Activated naive CD4-positive, alpha-beta T cell treated with anti-CD3 and anti-CD28 coated beads, Interleukin-2, amount 50 U/mL, for 72 hours (primary cell): ENCODE data around the gene UVSSA. TPM values are rescaled to one million over a fixed set of nuclear protein-coding genes. Genes with fewer than 3 reads are reported as not detected.
A peak's percentile ranks its signal among the peaks of the same experiment; 100 is the strongest.

Source experiments
- ATAC-seq, 2 donors: fragments of 150-1000 bp; cut with Tn5 transposase; 2 replicates each; pipeline ENCODE4 v1.10.0; 2021; ENCODE audit warnings: mild to moderate bottlenecking in 2 of 2, moderate library complexity in 2 of 2
- DNase-seq, 2 donors: peaks; one replicate each; pipeline ENCODE4 v3.0.0; 2021 to 2022; ENCODE audit warnings: low spot score in 2 of 2
- H3K27ac Mint-ChIP-seq, 2 donors: one replicate each; pipeline ENCODE4 v1.8.0; 2022; ENCODE audit warnings: mild to moderate bottlenecking in 2 of 2, mixed read lengths in 2 of 2
- H3K36me3 Mint-ChIP-seq, 2 donors: one replicate each; pipeline ENCODE4 v1.8.0; 2022; ENCODE audit warnings: mixed read lengths in 2 of 2
- H3K9me3 Mint-ChIP-seq, 2 donors: one replicate each; pipeline ENCODE4 v1.8.0; 2022; ENCODE audit warnings: mixed read lengths in 2 of 2
- total RNA-seq, 2 donors: library from RNA; stranded (reverse); gene quantifications; one replicate each; pipeline ENCODE4 v1.2.3, GENCODE V29; 2022

The UVSSA gene
- 10 to 100 TPM; 19.1 to 23.8 TPM for total RNA-seq

DNA sequence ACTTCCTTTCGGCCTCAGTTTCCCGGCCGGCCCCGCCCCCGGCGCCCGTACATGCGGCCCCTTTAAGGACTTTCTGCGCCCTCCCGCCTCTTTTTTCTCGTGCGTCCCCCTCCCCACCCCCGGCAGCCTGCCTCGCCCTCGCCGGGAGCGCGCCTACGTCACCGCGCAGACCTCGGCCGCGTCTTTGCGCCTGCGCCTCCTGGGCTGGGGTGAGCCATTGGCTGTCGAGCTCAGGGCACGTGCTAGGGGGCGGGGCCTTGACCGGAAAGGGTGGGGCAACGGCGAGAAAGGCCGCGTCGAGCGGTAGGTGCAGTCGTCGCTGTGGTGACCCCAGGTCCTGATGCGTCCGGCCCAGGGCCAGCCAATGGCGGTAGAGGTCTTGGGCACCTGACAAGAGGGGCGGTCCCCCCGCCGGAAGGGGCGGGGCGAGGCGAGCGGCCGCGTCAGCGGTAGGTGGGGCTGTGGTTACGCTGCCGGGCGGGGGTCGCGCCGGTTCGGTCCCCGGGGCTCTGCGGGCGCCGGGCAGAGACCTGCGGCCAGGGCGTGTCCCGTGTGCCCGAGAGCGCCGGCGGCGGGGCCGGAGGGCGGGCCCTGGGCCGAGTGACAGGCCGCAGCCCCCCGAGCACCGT is at the start of gene UVSSA:
Gene UVSSA, plus strand, starts transcription at position 428 of the 629 bp plus-strand sequence. CDS start 884 bp downstream, outside the sequence.
- peak within 1 kb of the TSS; percentile 91 to 96 for H3K27ac Mint-ChIP-seq
- no peaks in the 10 kb centered on the region for H3K36me3 Mint-ChIP-seq
- DNase-seq (peak; percentile 100), ATAC-seq (peak; percentile 95 to 96)
- H3K9me3 Mint-ChIP-seq, result no peaks in the 10 kb centered on the region

- peak overlapping the region; percentile 55 to 67 for H3K27ac Mint-ChIP-seq
- H3K36me3 Mint-ChIP-seq, result peaks cover 0 to 4% of the 10 kb centered on the region in 2 donors
Measured at GRCh38 chr4:1297456-1298325, 49.3 kb upstream of the UVSSA start.

GRCh38 chr4:1298461-1298860 is 48.5 kb upstream of the UVSSA start:
- no peak for ATAC-seq
- peaks cover 0 to 4% of the 10 kb centered on the region in 2 donors for H3K36me3 Mint-ChIP-seq
- no peaks in the 10 kb centered on the region for H3K9me3 Mint-ChIP-seq
- peak in 1 of 2 donors; percentile 26 for DNase-seq
- H3K27ac Mint-ChIP-seq, result peak overlapping the region in 1 of 2 donors; percentile 20

More at GRCh38 chr4:1297456-1298325, 49.3 kb upstream of the UVSSA start:
- no peak for ATAC-seq
- H3K9me3 Mint-ChIP-seq, result no peaks in the 10 kb centered on the region
- DNase-seq, result peak in 1 of 2 donors; percentile 30

- no peak for DNase-seq
- H3K36me3 Mint-ChIP-seq, result peaks cover 0 to 4% of the 10 kb centered on the region in 2 donors
- H3K27ac Mint-ChIP-seq, result peak overlapping the region; percentile 31 to 88
- H3K9me3 Mint-ChIP-seq, result no peaks in the 10 kb centered on the region
- ATAC-seq, result no peak
Measured at GRCh38 chr4:1299301-1299860, 47.6 kb upstream of the UVSSA start.

DNA sequence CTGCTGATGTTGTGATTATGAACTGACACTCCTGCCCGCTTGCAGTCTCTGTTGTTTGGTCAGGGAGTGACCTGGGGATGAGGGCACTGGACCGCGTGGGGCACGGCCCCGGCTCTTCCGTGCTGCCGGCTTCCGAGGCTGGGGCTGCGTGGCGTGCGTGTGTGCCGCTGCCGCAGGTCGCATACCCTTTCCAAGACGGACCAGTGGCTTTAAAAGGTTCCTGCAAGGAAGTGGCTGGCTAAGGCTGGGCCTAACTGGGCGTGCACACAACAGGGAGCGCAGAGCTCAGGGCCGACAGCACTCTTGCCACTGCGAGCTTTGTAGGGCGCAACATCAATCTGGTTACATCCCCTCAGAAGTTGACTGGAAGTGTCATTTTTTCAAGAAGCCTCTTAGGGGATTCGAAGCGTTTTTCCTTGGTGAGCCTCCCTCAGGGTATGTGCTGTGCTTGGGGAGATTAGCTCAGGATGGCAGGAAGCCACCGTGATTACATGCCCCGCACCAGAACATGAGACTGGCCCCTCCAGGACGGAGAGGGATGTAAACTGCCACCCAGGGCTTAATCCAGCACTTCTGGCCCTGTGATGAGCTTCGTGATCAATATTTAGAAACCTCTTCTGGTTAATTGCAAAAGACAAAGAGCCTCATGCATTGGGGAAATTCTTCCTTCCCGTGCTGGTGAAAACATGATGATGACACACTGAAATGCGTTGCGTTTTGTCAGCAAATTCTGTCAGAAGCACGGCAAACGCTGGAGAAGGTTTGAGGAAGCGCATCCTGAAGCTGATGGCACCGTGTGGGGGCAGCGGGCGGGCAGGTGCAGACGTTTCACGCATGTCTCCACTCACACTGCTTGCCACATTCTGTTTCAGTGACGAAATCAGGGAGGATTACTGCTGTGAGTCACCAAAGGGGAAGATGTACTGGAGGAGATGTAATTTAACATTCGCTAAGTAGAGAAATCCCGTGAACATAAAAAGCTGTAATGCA is 46.2 kb upstream of the UVSSA start:
- Mint-ChIP-seq H3K36me3 (peaks cover 4 to 8% of the 10 kb centered on the region in 2 donors), H3K27ac (peak overlapping the region in 1 of 2 donors; percentile 44), H3K9me3 (no peaks in the 10 kb centered on the region)
- ATAC-seq (peak; percentile 76 to 81), DNase-seq (no peak)

- no peaks in the 10 kb centered on the region for H3K9me3 Mint-ChIP-seq
- ATAC-seq, result no peak
- no peak overlapping the region for H3K27ac Mint-ChIP-seq
- H3K36me3 Mint-ChIP-seq, result peaks cover 4 to 15% of the 10 kb centered on the region in 2 donors
- no peak for DNase-seq
Measured at GRCh38 chr4:1302159-1302558, 44.8 kb upstream of the UVSSA start.

GRCh38 chr4:1305261-1305711 is 41.7 kb upstream of the UVSSA start:
- H3K36me3 Mint-ChIP-seq, result peaks cover 0 to 15% of the 10 kb centered on the region in 2 donors
- ATAC-seq (no peak), DNase-seq (no peak)
- peak overlapping the region in 1 of 2 donors; percentile 84 for H3K27ac Mint-ChIP-seq
- H3K9me3 Mint-ChIP-seq, result no peaks in the 10 kb centered on the region

- Mint-ChIP-seq H3K9me3 (no peaks in the 10 kb centered on the region), H3K27ac (peak overlapping the region; percentile 40 to 84), H3K36me3 (peaks cover 0 to 15% of the 10 kb centered on the region in 2 donors)
- ATAC-seq (peak in 1 of 2 donors; percentile 59), DNase-seq (no peak)
Measured at GRCh38 chr4:1305781-1306455, 41.1 kb upstream of the UVSSA start.

DNA sequence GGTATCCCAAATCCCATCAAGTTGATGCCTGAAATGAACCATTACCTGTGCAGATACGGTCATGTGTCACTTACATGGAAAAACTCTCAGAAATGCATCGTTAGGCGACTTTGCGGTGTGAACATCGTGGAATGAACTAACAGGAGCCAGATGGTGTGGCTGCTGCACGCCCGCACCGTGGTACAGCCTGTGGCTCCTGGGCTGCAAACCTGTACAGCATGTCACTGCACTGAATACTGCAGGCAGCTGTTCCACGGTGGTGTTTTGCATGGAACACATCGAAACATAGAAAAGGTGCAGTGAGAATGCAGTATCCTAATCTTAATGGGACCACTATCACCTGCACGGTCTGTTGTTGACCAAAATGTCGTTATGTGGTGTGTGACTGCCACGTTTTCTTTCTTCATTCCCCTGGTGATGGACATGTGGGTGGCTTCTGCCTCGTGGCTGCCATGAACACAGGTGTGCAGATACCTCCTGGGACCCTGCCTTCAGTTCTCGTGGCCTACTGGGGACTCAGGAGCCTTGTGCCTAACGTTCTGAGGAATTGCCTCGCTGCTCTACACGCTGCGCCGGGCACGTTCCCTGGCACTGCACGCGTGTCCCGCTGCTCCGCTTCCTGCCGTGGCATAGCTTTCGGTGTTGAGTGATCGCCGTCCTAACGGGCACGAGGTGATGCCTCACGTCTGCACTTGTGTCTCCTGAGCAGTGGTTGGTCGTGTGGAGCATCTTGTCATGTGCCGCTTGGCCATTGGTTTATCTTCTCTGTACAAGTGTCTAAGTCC is 38.9 kb upstream of the UVSSA start:
- ATAC-seq, result no peak
- Mint-ChIP-seq H3K9me3 (no peaks in the 10 kb centered on the region), H3K36me3 (peaks cover 12 to 15% of the 10 kb centered on the region in 2 donors), H3K27ac (peak overlapping the region in 1 of 2 donors; percentile 80)
- no peak for DNase-seq

DNA sequence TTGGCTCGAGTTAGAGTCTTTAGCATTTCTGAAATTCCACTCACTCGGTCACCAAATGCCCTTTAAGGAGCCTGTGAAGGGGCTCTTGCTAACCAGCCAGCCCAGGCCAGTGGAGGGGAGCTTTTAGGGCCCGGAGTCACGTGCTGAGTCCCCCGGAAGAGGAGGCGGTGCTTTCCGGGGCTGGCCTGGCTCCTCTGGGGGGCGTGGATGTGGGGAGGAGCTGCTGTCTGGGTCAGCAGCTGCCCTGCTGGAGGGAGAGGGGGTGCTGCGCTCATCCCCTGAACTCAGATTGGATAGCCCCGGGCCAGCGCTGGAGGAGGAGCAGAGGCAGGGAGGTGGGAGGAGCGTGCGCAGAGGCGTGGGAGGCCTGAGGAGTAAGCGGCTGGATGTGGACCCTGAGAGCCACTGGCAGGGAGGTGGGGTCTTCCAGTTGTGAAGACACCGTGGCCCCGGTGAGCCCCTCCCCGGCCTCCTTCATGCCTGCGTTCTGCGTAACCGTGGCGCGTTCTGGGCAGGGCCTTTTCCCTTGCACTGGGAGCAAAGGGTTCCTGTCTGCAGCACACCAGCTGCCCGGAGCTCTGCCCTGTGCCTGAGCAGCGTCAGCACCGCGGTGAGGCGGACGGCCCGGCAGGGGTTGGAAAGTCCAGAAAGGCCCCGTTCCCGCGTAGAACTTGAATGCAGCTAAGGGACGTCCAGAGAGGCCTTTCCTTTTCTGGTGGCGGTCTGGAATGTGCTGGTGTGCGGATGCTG is 37.6 kb upstream of the UVSSA start:
- DNase-seq (peak in 1 of 2 donors; percentile 64), ATAC-seq (peak; percentile 78 to 92)
- peaks cover 15 to 20% of the 10 kb centered on the region in 2 donors for H3K36me3 Mint-ChIP-seq
- H3K27ac Mint-ChIP-seq, result peak overlapping the region; percentile 78 to 80
- H3K9me3 Mint-ChIP-seq, result no peaks in the 10 kb centered on the region

DNA sequence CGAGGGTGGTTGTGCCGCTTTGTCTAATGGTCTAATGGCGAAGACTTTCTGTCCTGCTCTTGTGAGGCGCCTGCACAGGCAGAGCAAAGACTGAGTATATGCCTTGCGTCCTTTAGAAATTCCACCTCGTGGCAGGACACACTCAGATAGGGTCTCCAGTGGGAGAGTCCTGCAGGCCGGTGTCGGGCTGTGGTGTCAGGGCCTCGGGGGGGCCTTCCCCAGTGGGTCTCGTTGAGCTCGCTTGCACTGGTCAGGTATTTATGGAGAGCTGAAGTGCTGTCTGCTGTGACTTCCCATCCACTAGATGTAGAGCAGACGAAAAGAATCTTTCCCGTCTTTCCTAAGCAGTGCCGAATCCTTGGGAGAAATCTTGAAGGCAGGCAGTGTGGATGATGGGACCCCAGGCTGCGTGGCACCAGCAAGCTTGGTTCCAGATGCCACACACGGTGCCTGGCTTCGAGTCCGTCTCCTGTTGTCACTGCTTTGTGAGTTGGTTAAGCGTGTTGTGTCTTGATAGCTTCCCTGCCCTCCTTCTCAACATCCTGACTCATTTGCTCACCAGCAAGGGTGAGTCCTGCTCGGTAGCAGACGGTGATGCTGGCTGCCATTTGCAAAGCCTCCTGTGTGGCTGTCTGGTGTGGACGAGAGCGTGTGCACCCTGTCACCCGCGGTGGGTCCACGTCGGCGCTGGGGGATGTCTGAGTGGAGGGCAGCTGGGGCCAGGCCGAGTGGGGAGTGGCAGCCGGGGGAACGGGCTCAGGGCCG is 36.8 kb upstream of the UVSSA start:
- H3K9me3 Mint-ChIP-seq, result no peaks in the 10 kb centered on the region
- DNase-seq, result no peak
- no peak overlapping the region for H3K27ac Mint-ChIP-seq
- H3K36me3 Mint-ChIP-seq, result peaks cover 15 to 23% of the 10 kb centered on the region in 2 donors
- no peak for ATAC-seq

DNA sequence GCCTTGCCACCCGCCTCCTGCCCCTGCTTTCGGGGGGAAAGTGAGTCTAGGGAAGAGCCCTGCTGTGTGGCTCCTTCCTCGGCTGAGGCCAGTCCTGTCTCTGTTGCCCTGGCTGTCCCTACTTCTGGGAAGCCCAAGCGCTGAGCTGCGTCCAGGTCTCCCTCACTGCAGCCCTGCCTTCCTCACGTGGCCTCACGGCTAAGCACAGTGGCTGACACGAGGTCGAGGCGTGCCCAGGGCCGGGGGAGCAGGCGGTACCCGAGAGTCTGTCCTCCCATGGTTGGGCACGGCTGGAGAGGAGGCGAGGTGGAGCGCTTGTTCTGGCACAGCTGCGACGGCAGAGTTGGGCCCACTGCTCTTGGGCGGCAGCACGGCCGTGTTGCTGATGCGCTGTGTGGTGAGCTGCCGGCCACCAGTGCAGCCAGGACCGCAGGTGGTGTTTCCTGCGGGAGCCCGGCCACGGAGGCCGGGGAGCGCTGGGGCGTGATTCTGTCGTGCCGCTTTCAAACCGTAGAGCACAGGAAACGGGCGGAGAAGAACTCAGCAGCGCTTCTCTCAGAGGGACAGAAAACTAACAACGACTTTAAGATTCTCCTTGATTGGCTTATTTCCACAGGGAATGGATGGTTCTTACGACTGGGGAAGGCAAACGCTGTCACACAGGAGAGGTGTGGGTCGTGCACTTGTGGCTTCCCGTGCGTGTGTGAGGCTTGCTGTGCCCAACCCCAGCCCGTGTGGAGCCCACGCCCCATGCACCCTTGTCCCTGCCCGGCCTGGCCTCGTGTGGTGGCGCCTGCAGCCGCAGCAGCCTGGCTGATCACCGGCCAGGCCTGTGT is 36.0 kb upstream of the UVSSA start:
- Mint-ChIP-seq H3K27ac (peak overlapping the region; percentile 22 to 41), H3K9me3 (no peaks in the 10 kb centered on the region), H3K36me3 (peaks cover 15% of the 10 kb centered on the region in 2 donors)
- DNase-seq (no peak), ATAC-seq (peak; percentile 15 to 17)
